Neural cell (in vitro differentiated cells): Measurements from ENCODE around the gene DZIP1L. TPM values are rescaled to one million over a fixed set of nuclear protein-coding genes. Genes with fewer than 3 reads are reported as not detected.

Experiments used
- H2AFZ ChIP-seq: fragments of 200-600, 300-800 bp; sonication (generic), shearing (Covaris generic); 2 replicates; pipeline ENCODE4 v1.6.0; 2014; ENCODE audit warnings: low read depth, mild to moderate bottlenecking, antibody characterized with exemption, low read length, moderate library complexity
- H3F3A ChIP-seq: fragments of 200-600 bp; shearing (Covaris generic); 2 replicates; pipeline ENCODE4 v1.6.1; 2016; ENCODE audit warnings: mild to moderate bottlenecking, moderate library complexity, mixed read lengths, antibody characterized with exemption, low read length; ENCODE audit not compliant: insufficient read depth, poor library complexity, severe bottlenecking
- H3K27ac ChIP-seq: fragments of 200-600, 300-800 bp; sonication (generic), shearing (Covaris generic); 2 replicates; pipeline ENCODE4 v1.5.1; 2014; ENCODE audit warnings: mild to moderate bottlenecking, low read length, moderate library complexity
- H3K27me3 ChIP-seq: fragments of 300-800, 200-600 bp; sonication (generic), shearing (Covaris generic); 2 replicates; pipeline ENCODE4 v1.6.0; 2014; ENCODE audit warnings: mild to moderate bottlenecking, low read depth, low read length, moderate library complexity; ENCODE audit not compliant: insufficient read depth
- H3K36me3 ChIP-seq: fragments of 300-800, 200-600 bp; sonication (generic), shearing (Covaris generic); 2 replicates; pipeline ENCODE4 v1.5.1; 2014; ENCODE audit warnings: mild to moderate bottlenecking, antibody characterized with exemption, low read length, moderate library complexity; ENCODE audit not compliant: insufficient read depth
- H3K4me2 ChIP-seq: fragments of 300-800, 200-600 bp; sonication (generic), shearing (Covaris generic); 2 replicates; pipeline ENCODE4 v1.6.0; 2014; ENCODE audit warnings: mild to moderate bottlenecking, low read length
- H3K4me3 ChIP-seq: fragments of 300-800, 200-600 bp; sonication (generic), shearing (Covaris generic); 2 replicates; pipeline ENCODE4 v1.5.1; 2014; ENCODE audit warnings: mild to moderate bottlenecking, low read length, moderate library complexity
- H3K79me2 ChIP-seq: fragments of 200-600 bp; shearing (Covaris generic); replicated peaks from 2 replicates; pipeline ENCODE4 v1.6.0; 2014; ENCODE audit warnings: mild to moderate bottlenecking, low read length, moderate library complexity; ENCODE audit not compliant: insufficient read depth
- H3K9ac ChIP-seq: fragments of 300-800, 200-600 bp; sonication (generic), shearing (Covaris generic); 2 replicates; pipeline ENCODE4 v1.6.1; 2016; ENCODE audit warnings: mild to moderate bottlenecking, low read length, mixed read lengths
- H3K9me2 ChIP-seq: fragments of 200-600 bp; shearing (Covaris generic); 2 replicates; pipeline ENCODE4 v1.6.1; 2016; ENCODE audit warnings: mild to moderate bottlenecking, low read length, mixed read lengths; ENCODE audit not compliant: insufficient read depth
- H3K9me3 ChIP-seq: fragments of 200-600, 300-800 bp; sonication (generic), shearing (Covaris generic); 2 replicates; pipeline ENCODE4 v1.6.1; 2016; ENCODE audit warnings: mild to moderate bottlenecking, mixed run types, low read length, moderate library complexity, mixed read lengths
- H4K20me1 ChIP-seq: fragments of 200-600 bp; shearing (Covaris generic); 2 replicates; pipeline ENCODE4 v1.6.1; 2016; ENCODE audit warnings: mild to moderate bottlenecking, mixed run types; ENCODE audit not compliant: insufficient read depth
- EP300 ChIP-seq: fragments of 450-650 bp; conservative IDR thresholded peaks from 2 replicates; pipeline ENCODE4 v1.6.1; 2014; ENCODE audit warnings: antibody characterized with exemption, mild to moderate bottlenecking, moderate library complexity; ENCODE audit not compliant: poor library complexity, severe bottlenecking
- EZH2 ChIP-seq: fragments of 200-600, 300-800 bp; shearing (Covaris generic), sonication (generic); IDR thresholded peaks from 2 replicates; pipeline ENCODE4 v1.6.1; 2014; ENCODE audit warnings: antibody characterized with exemption, low read length, borderline replicate concordance, mild to moderate bottlenecking; ENCODE audit not compliant: insufficient read depth, poor library complexity, severe bottlenecking
- MXI1 ChIP-seq: fragments of 450-650 bp; conservative IDR thresholded peaks from 2 replicates; pipeline ENCODE4 v1.6.1; 2014; ENCODE audit warnings: antibody characterized with exemption, mild to moderate bottlenecking; ENCODE audit not compliant: poor library complexity, severe bottlenecking
- POLR2AphosphoS5 ChIP-seq: IDR thresholded peaks from 2 replicates; pipeline ENCODE4 v1.6.1; 2012
- RAD21 ChIP-seq: fragments of 450-650 bp; conservative IDR thresholded peaks from 2 replicates; pipeline ENCODE4 v1.6.1; 2014; ENCODE audit warnings: antibody characterized with exemption, mild to moderate bottlenecking, moderate library complexity
- REST ChIP-seq: IDR thresholded peaks from 2 replicates; pipeline ENCODE4 v1.6.1; 2012; ENCODE audit warnings: borderline replicate concordance
- SMC3 ChIP-seq: fragments of 450-650 bp; conservative IDR thresholded peaks from 2 replicates; pipeline ENCODE4 v1.6.1; 2014; ENCODE audit warnings: antibody characterized with exemption, mild to moderate bottlenecking, moderate library complexity; ENCODE audit not compliant: poor library complexity
- TAF1 ChIP-seq: IDR thresholded peaks from 2 replicates; pipeline ENCODE4 v1.6.1; 2012; ENCODE audit warnings: low read depth
- polyA plus RNA-seq: library from polyadenylated mRNA; depleted of rRNA; stranded (reverse); fragments of >200 nt; gene quantifications from 2 replicates; pipeline ENCODE4 v1.2.3, GENCODE V29; 2014
- TF ChIP-seq, protein P1 (sequence below): fragments of 450-650 bp; IDR thresholded peaks from 2 replicates; pipeline ENCODE4 v1.5.1; 2014; ENCODE audit warnings: antibody characterized with exemption, mild to moderate bottlenecking, moderate library complexity; ENCODE audit not compliant: poor library complexity, severe bottlenecking

The DZIP1L gene
- polyA plus RNA-seq, 1 donor from 2014 or later = 1.7 TPM

GRCh38 chr3:138124706-138125355 is 9.4 kb upstream of the DZIP1L start:
- no peaks in the 10 kb centered on the region for H3K9me2 ChIP-seq
- no peak overlapping the region for H3K27ac ChIP-seq
- H3K27me3 ChIP-seq = no peaks in the 10 kb centered on the region
- H3K9ac ChIP-seq = no peak overlapping the region
- no peaks in the 10 kb centered on the region for H3F3A ChIP-seq
- H3K4me2 ChIP-seq = no peak overlapping the region
- H4K20me1 ChIP-seq = no peaks in the 10 kb centered on the region
- no peak for TF ChIP-seq EZH2
- TF ChIP-seq, protein P1, sequence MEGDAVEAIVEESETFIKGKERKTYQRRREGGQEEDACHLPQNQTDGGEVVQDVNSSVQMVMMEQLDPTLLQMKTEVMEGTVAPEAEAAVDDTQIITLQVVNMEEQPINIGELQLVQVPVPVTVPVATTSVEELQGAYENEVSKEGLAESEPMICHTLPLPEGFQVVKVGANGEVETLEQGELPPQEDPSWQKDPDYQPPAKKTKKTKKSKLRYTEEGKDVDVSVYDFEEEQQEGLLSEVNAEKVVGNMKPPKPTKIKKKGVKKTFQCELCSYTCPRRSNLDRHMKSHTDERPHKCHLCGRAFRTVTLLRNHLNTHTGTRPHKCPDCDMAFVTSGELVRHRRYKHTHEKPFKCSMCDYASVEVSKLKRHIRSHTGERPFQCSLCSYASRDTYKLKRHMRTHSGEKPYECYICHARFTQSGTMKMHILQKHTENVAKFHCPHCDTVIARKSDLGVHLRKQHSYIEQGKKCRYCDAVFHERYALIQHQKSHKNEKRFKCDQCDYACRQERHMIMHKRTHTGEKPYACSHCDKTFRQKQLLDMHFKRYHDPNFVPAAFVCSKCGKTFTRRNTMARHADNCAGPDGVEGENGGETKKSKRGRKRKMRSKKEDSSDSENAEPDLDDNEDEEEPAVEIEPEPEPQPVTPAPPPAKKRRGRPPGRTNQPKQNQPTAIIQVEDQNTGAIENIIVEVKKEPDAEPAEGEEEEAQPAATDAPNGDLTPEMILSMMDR = no peak
- TF ChIP-seq MXI1 = no peak
- no peak for TF ChIP-seq REST
- TF ChIP-seq RAD21 = no peak
- no peak for TF ChIP-seq POLR2AphosphoS5
- TF ChIP-seq TAF1 = no peak
- TF ChIP-seq SMC3 = no peak
- no peak for TF ChIP-seq EP300
- no peaks in the 10 kb centered on the region for H3K9me3 ChIP-seq
- H2AFZ ChIP-seq = no peak overlapping the region
- no peaks in the 10 kb centered on the region for H3K79me2 ChIP-seq
- no peak overlapping the region for H3K4me3 ChIP-seq
- no peaks in the 10 kb centered on the region for H3K36me3 ChIP-seq

GRCh38 chr3:138124188-138124587 is 8.8 kb upstream of the DZIP1L start:
- H3F3A ChIP-seq = no peaks in the 10 kb centered on the region
- no peaks in the 10 kb centered on the region for H3K9me3 ChIP-seq
- H4K20me1 ChIP-seq = no peaks in the 10 kb centered on the region
- no peaks in the 10 kb centered on the region for H3K79me2 ChIP-seq
- no peak overlapping the region for H3K4me3 ChIP-seq
- no peak overlapping the region for H3K27ac ChIP-seq
- H3K36me3 ChIP-seq = no peaks in the 10 kb centered on the region
- no peak overlapping the region for H3K9ac ChIP-seq
- no peak overlapping the region for H3K4me2 ChIP-seq
- TF ChIP-seq REST (no peak), EZH2 (no peak), EP300 (no peak), SMC3 (no peak), TAF1 (no peak)
- TF ChIP-seq, protein P1 = no peak
- no peaks in the 10 kb centered on the region for H3K9me2 ChIP-seq
- no peaks in the 10 kb centered on the region for H3K27me3 ChIP-seq
- H2AFZ ChIP-seq = no peak overlapping the region
